Mesendoderm (in vitro differentiated cells): Measurements from ENCODE around the gene DNAH10.
"Not testable (repeated sequence)": the region's sequence is repeated elsewhere in the genome, so short reads cannot be mapped to it uniquely, and the experiment has no call there.

ENCODE experiments used
- DNase-seq: peaks from one replicate; pipeline ENCODE4 v3.0.0; 2013
- H2AK5ac ChIP-seq: 2 replicates; pipeline ENCODE4 v1.6.1; 2013; ENCODE audit warnings: low read length, inconsistent platforms
- H2BK120ac ChIP-seq: 2 replicates; pipeline ENCODE4 v1.6.1; 2013; ENCODE audit warnings: low read depth, mild to moderate bottlenecking, low read length, moderate library complexity, mixed read lengths
- H2BK15ac ChIP-seq: replicated peaks from 2 replicates; pipeline ENCODE4 v1.6.1; 2013; ENCODE audit warnings: low read depth, mild to moderate bottlenecking, moderate library complexity
- H2BK5ac ChIP-seq: 2 replicates; pipeline ENCODE4 v1.6.1; 2013; ENCODE audit warnings: low read length, inconsistent platforms
- H3K18ac ChIP-seq: 2 replicates; pipeline ENCODE4 v1.6.1; 2013; ENCODE audit warnings: mild to moderate bottlenecking, low read length, mixed read lengths
- H3K23ac ChIP-seq: one replicate; pipeline ENCODE4 v1.6.1; 2013; ENCODE audit warnings: low read length
- H3K27ac ChIP-seq: 2 replicates; pipeline ENCODE4 v1.5.1; 2013; ENCODE audit warnings: low read depth, mild to moderate bottlenecking, inconsistent platforms, low read length, moderate library complexity
- H3K27me3 ChIP-seq: 2 replicates; pipeline ENCODE4 v1.6.1; 2013; ENCODE audit warnings: low read length, control low read depth, mild to moderate bottlenecking, inconsistent platforms; ENCODE audit not compliant: insufficient read depth, poor library complexity
- H3K36me3 ChIP-seq: 2 replicates; pipeline ENCODE4 v1.6.1; 2013; ENCODE audit warnings: low read length, inconsistent platforms; ENCODE audit not compliant: control insufficient read depth, insufficient read depth
- H3K4ac ChIP-seq: one replicate; pipeline ENCODE4 v1.6.1; 2013; ENCODE audit warnings: low read depth, mild to moderate bottlenecking, low read length, moderate library complexity
- H3K4me1 ChIP-seq: 2 replicates; pipeline ENCODE4 v1.6.1; 2013; ENCODE audit warnings: low read depth, low read length, inconsistent platforms; ENCODE audit not compliant: control insufficient read depth
- H3K4me2 ChIP-seq: 2 replicates; pipeline ENCODE4 v1.6.1; 2013; ENCODE audit warnings: low read length
- H3K4me3 ChIP-seq: 2 replicates; pipeline ENCODE4 v1.5.1; 2013; ENCODE audit warnings: mild to moderate bottlenecking, low read length
- H3K56ac ChIP-seq: one replicate; pipeline ENCODE4 v1.6.1; 2013; ENCODE audit warnings: low read length
- H3K79me1 ChIP-seq: 2 replicates; pipeline ENCODE4 v1.6.1; 2013; ENCODE audit warnings: low read length, inconsistent platforms
- H3K79me2 ChIP-seq: 2 replicates; pipeline ENCODE4 v1.6.1; 2013; ENCODE audit warnings: mild to moderate bottlenecking, low read length; ENCODE audit not compliant: control insufficient read depth, insufficient read depth
- H3K9ac ChIP-seq: 2 replicates; pipeline ENCODE4 v1.6.1; 2013; ENCODE audit warnings: low read length, inconsistent platforms
- H4K5ac ChIP-seq: one replicate; pipeline ENCODE4 v1.6.1; 2013; ENCODE audit warnings: low read length
- H4K8ac ChIP-seq: one replicate; pipeline ENCODE4 v1.6.1; 2013; ENCODE audit warnings: low read depth, mild to moderate bottlenecking, control low read depth, low read length, moderate library complexity
- WGBS: extraction: QIAGEN DNeasy Blood & Tissue Kit; methylation state at CpG from one replicate; pipeline ENCODE4 v1.1.7; 2013; ENCODE audit warnings: low lambda C conversion rate, missing lambda C conversion rate; ENCODE audit not compliant: insufficient coverage; ENCODE audit errors: extremely low coverage; 5-methylcytosine and 5-hydroxymethylcytosine counted together

Gene DNAH10

GRCh38 chr12:123945287-123946151, 183.4 kb downstream of the DNAH10 start:
- no peak overlapping the region for H3K4me2 ChIP-seq

DNA sequence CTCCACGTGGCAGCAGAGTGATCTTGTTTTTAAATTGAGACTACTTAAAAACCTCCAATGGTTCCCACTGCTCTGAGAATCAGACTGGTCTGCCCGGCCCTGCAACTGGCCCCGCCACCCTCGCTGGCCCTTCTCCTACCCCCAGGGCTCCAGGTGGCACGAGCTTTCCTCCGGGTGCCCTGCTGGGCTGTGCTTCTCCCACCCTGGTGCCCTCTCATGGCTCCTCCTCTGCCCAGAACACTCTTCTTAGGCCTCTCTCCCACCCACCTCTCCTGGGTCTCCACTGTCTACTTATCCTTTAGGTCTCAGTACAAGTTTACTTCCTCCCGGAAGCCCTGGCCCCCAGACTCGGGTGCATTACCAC, 184.0 kb downstream of the DNAH10 start:
- H3K27me3 ChIP-seq = no peaks in the 10 kb centered on the region
- no peak overlapping the region for H3K9ac ChIP-seq
- H2BK120ac ChIP-seq = no peak overlapping the region
- H3K18ac ChIP-seq = no peak overlapping the region
- no peak overlapping the region for H2AK5ac ChIP-seq
- no peak overlapping the region for H2BK5ac ChIP-seq
- DNase-seq = no peak
- H3K4me1 ChIP-seq = no peaks in the 10 kb centered on the region
- no peaks in the 10 kb centered on the region for H3K79me2 ChIP-seq
- no peak overlapping the region for H3K4me3 ChIP-seq
- H2BK15ac ChIP-seq = no peak overlapping the region
- H3K36me3 ChIP-seq = no peaks in the 10 kb centered on the region
- no peak overlapping the region for H4K8ac ChIP-seq
- no peak overlapping the region for H3K23ac ChIP-seq
- H3K4me2 ChIP-seq = no peak overlapping the region
- no peaks in the 10 kb centered on the region for H3K79me1 ChIP-seq
- no peak overlapping the region for H4K5ac ChIP-seq
- H3K4ac ChIP-seq = no peak overlapping the region
- no CpG with 5 or more reads among the region's 8 CpGs for WGBS
- no peak overlapping the region for H3K27ac ChIP-seq
- no peak overlapping the region for H3K56ac ChIP-seq

More at GRCh38 chr12:123945287-123946151, 183.4 kb downstream of the DNAH10 start:
- no peak overlapping the region for H4K5ac ChIP-seq
- no peak overlapping the region for H2BK5ac ChIP-seq
- no peaks in the 10 kb centered on the region for H3K79me2 ChIP-seq
- no CpG with 5 or more reads among the region's 25 CpGs for WGBS
- H4K8ac ChIP-seq = no peak overlapping the region
- no peak overlapping the region for H2AK5ac ChIP-seq
- DNase-seq = no peak
- no peak overlapping the region for H3K27ac ChIP-seq
- H3K4me3 ChIP-seq = no peak overlapping the region
- no peak overlapping the region for H3K23ac ChIP-seq
- no peak overlapping the region for H3K4ac ChIP-seq
- no peaks in the 10 kb centered on the region for H3K27me3 ChIP-seq
- H3K56ac ChIP-seq = no peak overlapping the region
- H3K36me3 ChIP-seq = no peaks in the 10 kb centered on the region
- no peak overlapping the region for H3K18ac ChIP-seq
- no peak overlapping the region for H2BK15ac ChIP-seq
- no peak overlapping the region for H2BK120ac ChIP-seq
- H3K79me1 ChIP-seq = no peaks in the 10 kb centered on the region
- no peaks in the 10 kb centered on the region for H3K4me1 ChIP-seq
- H3K9ac ChIP-seq = no peak overlapping the region

- DNase-seq, H3K4me1 ChIP-seq, H2BK15ac ChIP-seq, H3K79me2 ChIP-seq, H3K18ac ChIP-seq, H3K4me3 ChIP-seq, H2AK5ac ChIP-seq, H3K79me1 ChIP-seq, H2BK5ac ChIP-seq, H4K8ac ChIP-seq, H4K5ac ChIP-seq, H3K56ac ChIP-seq, H3K27me3 ChIP-seq, H3K9ac ChIP-seq, H3K4me2 ChIP-seq, H3K23ac ChIP-seq, H3K27ac ChIP-seq, H3K4ac ChIP-seq, H3K36me3 ChIP-seq, H2BK120ac ChIP-seq: not testable (repeated sequence)
- no CpG with 5 or more reads among the region's 35 CpGs for WGBS
Measured at GRCh38 chr12:123946516-123947505, 184.7 kb downstream of the DNAH10 start.

GRCh38 chr12:123947531-123947930, 185.4 kb downstream of the DNAH10 start:
- H3K56ac ChIP-seq, H3K4me1 ChIP-seq, H4K8ac ChIP-seq, H3K27ac ChIP-seq, DNase-seq, H3K23ac ChIP-seq, H3K9ac ChIP-seq, H3K4me3 ChIP-seq, H4K5ac ChIP-seq, H3K4me2 ChIP-seq, H3K36me3 ChIP-seq, H3K79me2 ChIP-seq, H3K79me1 ChIP-seq, H2BK120ac ChIP-seq, H3K18ac ChIP-seq, H2BK15ac ChIP-seq, H2BK5ac ChIP-seq, H2AK5ac ChIP-seq, H3K4ac ChIP-seq, H3K27me3 ChIP-seq: not testable (repeated sequence)
- no CpG with 5 or more reads among the region's 7 CpGs for WGBS

DNA sequence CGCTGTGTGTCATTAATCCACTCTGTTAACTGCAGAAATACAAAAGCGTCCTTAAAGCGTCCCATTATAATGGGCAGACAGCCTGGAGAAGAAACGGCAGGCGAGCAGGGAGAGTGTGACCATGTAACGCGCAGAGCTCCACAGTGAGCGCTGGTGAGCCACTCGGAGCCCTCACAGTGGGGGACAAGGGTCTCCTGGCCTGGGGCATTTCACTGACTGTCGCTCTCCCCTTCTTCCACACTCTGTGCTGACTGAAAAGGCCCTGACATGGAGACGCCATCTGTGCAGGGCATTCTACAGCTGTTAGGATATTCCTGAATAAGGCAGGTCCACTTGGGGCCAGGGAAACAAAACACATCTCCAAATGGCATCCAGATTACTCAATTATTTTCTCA, 186.3 kb downstream of the DNAH10 start:
- Histone ChIP-seq H4K8ac (no peak overlapping the region), H3K4ac (no peak overlapping the region), H3K4me2 (no peak overlapping the region), H2AK5ac (no peak overlapping the region), H3K18ac (no peak overlapping the region), H3K27ac (no peak overlapping the region), H2BK5ac (no peak overlapping the region), H4K5ac (no peak overlapping the region), H3K4me1 (no peaks in the 10 kb centered on the region), H3K79me1 (no peaks in the 10 kb centered on the region), H3K4me3 (no peak overlapping the region), H3K23ac (no peak overlapping the region), H3K56ac (no peak overlapping the region), H2BK15ac (no peak overlapping the region), H3K36me3 (no peaks in the 10 kb centered on the region), H3K9ac (no peak overlapping the region), H3K79me2 (no peaks in the 10 kb centered on the region), H3K27me3 (no peaks in the 10 kb centered on the region), H2BK120ac (no peak overlapping the region)
- WGBS = no CpG with 5 or more reads among the region's 11 CpGs
- no peak for DNase-seq
